HepG2 (cell line): Measurements from ENCODE around the gene PIK3R5. TPM values are rescaled to one million over a fixed set of nuclear protein-coding genes. Genes with fewer than 3 reads are reported as not detected.

Source experiments
- ATAC-seq: fragments of 200-7000 bp; cut with Tn5 transposase; 3 replicates; pipeline ENCODE4 v1.9.1; 2020; ENCODE audit warnings: mild to moderate bottlenecking, moderate library complexity
- BruUV-seq: library from RNA; stranded (reverse); fragments of 400-500 nt; replicated peaks from 2 replicates; lab custom pipeline; 2021; lab: Mats Ljungman, UMichigan
- CTCF ChIA-PET: fragments of 300-600 bp; formaldehyde crosslinking; extraction: SDS; loops from one replicate; lab custom pipeline; 2021; ENCODE audit warnings: low total read pairs, inconsistent platforms, low intra/inter-chr PET ratio; lab: Yijun Ruan, JAX
- POLR2A ChIA-PET: fragments of 350-600 bp; sonication (Branson Sonifier 250); formaldehyde crosslinking; loops from one replicate; lab custom pipeline; 2020; ENCODE audit warnings: antibody characterized with exemption, inconsistent platforms; lab: Yijun Ruan, JAX
- DNase-seq: peaks from one replicate; pipeline ENCODE4 v3.0.0-alpha.2; 2015; ENCODE audit warnings: low spot score
- FAIRE-seq: peaks from 3 replicates; lab custom pipeline; 2011; peaks lifted over from hg19 to GRCh38; lab: Jason Lieb, UNC
- H2AFZ ChIP-seq: one replicate; pipeline ENCODE4 v1.6.1; 2011; ENCODE audit warnings: low read length, inconsistent platforms
- H3K27ac ChIP-seq: fragments of 300-600 bp; 3 replicates; pipeline ENCODE4 v1.8.0; 2011; ENCODE audit warnings: mixed run types, mild to moderate bottlenecking, mixed read lengths, low read length, inconsistent platforms; ENCODE audit not compliant: insufficient read depth; ENCODE audit errors: extremely low read length
- H3K27me3 ChIP-seq, 2 experiments: fragments of 200-600 bp in 1 of 2; 2 replicates in 1 of 2; 3 replicates in 1 of 2; pipeline versions ENCODE4 v1.6.0 to v1.8.0; 2011; ENCODE audit warnings: low read length in 2 of 2, mild to moderate bottlenecking in 2 of 2, moderate library complexity in 2 of 2, inconsistent platforms in 1 of 2; ENCODE audit not compliant: insufficient read depth in 2 of 2, control insufficient read depth in 1 of 2
- H3K36me3 ChIP-seq, 2 experiments: fragments of 200-600 bp in 1 of 2; replicated peaks in 1 of 2; 2 replicates in 1 of 2; 3 replicates in 1 of 2; pipeline versions ENCODE4 v1.5.1 to v1.8.0; 2011; ENCODE audit warnings: low read length in 2 of 2, inconsistent platforms in 1 of 2; ENCODE audit not compliant: insufficient read depth in 2 of 2, control insufficient read depth in 1 of 2
- H3K4me1 ChIP-seq: 2 replicates; pipeline ENCODE4 v1.5.1; 2012; ENCODE audit warnings: low read length, inconsistent platforms; ENCODE audit not compliant: insufficient read depth
- H3K4me2 ChIP-seq: 2 replicates; pipeline ENCODE4 v1.6.0; 2011; ENCODE audit warnings: low read depth, low read length, inconsistent platforms
- H3K4me3 ChIP-seq, 3 experiments: fragments of 200-600 bp in 1 of 3; sonication (generic), shearing (Covaris generic) in 1 of 3; replicated peaks in 1 of 3; 2 replicates each; pipeline ENCODE4 v1.5.1; 2011 to 2016; ENCODE audit warnings: low read length in 3 of 3, inconsistent platforms in 2 of 3, low read depth in 2 of 3, mild to moderate bottlenecking in 2 of 3, control low read depth in 1 of 3, mixed read lengths in 1 of 3; ENCODE audit not compliant: insufficient read depth in 1 of 3
- H3K79me2 ChIP-seq: one replicate; pipeline ENCODE4 v1.6.1; 2011; ENCODE audit warnings: low read length, inconsistent platforms; ENCODE audit not compliant: insufficient read depth
- H3K9ac ChIP-seq: 2 replicates; pipeline ENCODE4 v1.6.0; 2011; ENCODE audit warnings: mild to moderate bottlenecking, low read depth, low read length, inconsistent platforms; ENCODE audit not compliant: insufficient read depth
- H3K9me3 ChIP-seq: 2 replicates; pipeline ENCODE4 v1.5.1; 2012; ENCODE audit warnings: mild to moderate bottlenecking, low read length
- H4K20me1 ChIP-seq: 2 replicates; pipeline ENCODE4 v1.6.0; 2011; ENCODE audit warnings: inconsistent platforms, mild to moderate bottlenecking, low read length, moderate library complexity; ENCODE audit not compliant: insufficient read depth
- CBFB ChIP-seq: sonication (generic); formaldehyde crosslinking; IDR thresholded peaks from 2 replicates; pipeline ENCODE4 v1.4.0; 2020; ENCODE audit warnings: missing genetic modification reagents
- CENPX ChIP-seq: sonication (generic); formaldehyde crosslinking; IDR thresholded peaks from 2 replicates; pipeline ENCODE4 v1.9.0; 2021; ENCODE audit warnings: mild to moderate bottlenecking, missing genetic modification reagents, moderate library complexity
- DR1 ChIP-seq: sonication (generic); formaldehyde crosslinking; IDR thresholded peaks from 2 replicates; pipeline ENCODE4 v1.8.0; 2021; ENCODE audit warnings: mild to moderate bottlenecking, missing genetic modification reagents, inconsistent platforms
- GFI1 ChIP-seq: sonication (generic); formaldehyde crosslinking; IDR thresholded peaks from 2 replicates; pipeline ENCODE4 v1.5.0; 2020; ENCODE audit warnings: missing genetic modification reagents, mild to moderate bottlenecking, borderline replicate concordance
- ISL2 ChIP-seq: sonication (generic); formaldehyde crosslinking; IDR thresholded peaks from 2 replicates; pipeline ENCODE4 v1.5.0; 2020; ENCODE audit warnings: missing genetic modification reagents
- MED8 ChIP-seq: sonication (generic); formaldehyde crosslinking; IDR thresholded peaks from 2 replicates; pipeline ENCODE4 v1.8.1; 2023; ENCODE audit warnings: mild to moderate bottlenecking, missing genetic modification reagents; ENCODE audit not compliant: insufficient replicate concordance
- RFX5 ChIP-seq: IDR thresholded peaks from 2 replicates; pipeline ENCODE4 v1.6.1; 2011; ENCODE audit warnings: low read depth, low read length, improper control_type of control experiment
- SAFB2 ChIP-seq: sonication (generic); formaldehyde crosslinking; IDR thresholded peaks from 2 replicates; pipeline ENCODE4 v1.5.1; 2020; ENCODE audit warnings: missing genetic modification reagents, low read depth, mild to moderate bottlenecking, borderline replicate concordance
- SNAPC2 ChIP-seq: sonication (generic); formaldehyde crosslinking; IDR thresholded peaks from 2 replicates; pipeline ENCODE4 v1.8.1; 2022; ENCODE audit warnings: mild to moderate bottlenecking, missing genetic modification reagents
- TBP ChIP-seq: sonication (generic); formaldehyde crosslinking; IDR thresholded peaks from 2 replicates; pipeline ENCODE4 v1.5.0; 2020; ENCODE audit warnings: missing genetic modification reagents
- U2AF2 ChIP-seq: fragments of 200-400 bp; formaldehyde crosslinking; IDR thresholded peaks from 2 replicates; pipeline ENCODE4 v1.6.1; 2017; ENCODE audit warnings: low read depth, mild to moderate bottlenecking, low read length
- ZBTB1 ChIP-seq: sonication (generic); formaldehyde crosslinking; IDR thresholded peaks from 2 replicates; pipeline ENCODE4 v1.4.0; 2020; ENCODE audit warnings: missing genetic modification reagents, borderline replicate concordance
- ZNF337 ChIP-seq: sonication (generic); formaldehyde crosslinking; IDR thresholded peaks from 2 replicates; pipeline ENCODE4 v1.5.1; 2020; ENCODE audit warnings: missing genetic modification reagents, low read depth, mild to moderate bottlenecking, borderline replicate concordance
- ZNF367 ChIP-seq: sonication (generic); formaldehyde crosslinking; IDR thresholded peaks from 2 replicates; pipeline ENCODE4 v1.4.0; 2020; ENCODE audit warnings: missing genetic modification reagents, borderline replicate concordance
- ZNF546 ChIP-seq: sonication (generic); formaldehyde crosslinking; conservative IDR thresholded peaks from 2 replicates; pipeline ENCODE4 v1.8.1; 2023; ENCODE audit warnings: mild to moderate bottlenecking, missing genetic modification reagents
- ZNF605 ChIP-seq: sonication (generic); formaldehyde crosslinking; IDR thresholded peaks from 2 replicates; pipeline ENCODE4 v1.8.0; 2022; ENCODE audit warnings: mild to moderate bottlenecking, missing genetic modification reagents
- ZNF737 ChIP-seq: sonication (generic); formaldehyde crosslinking; IDR thresholded peaks from 2 replicates; pipeline ENCODE4 v1.5.0; 2020; ENCODE audit warnings: missing genetic modification reagents, mild to moderate bottlenecking, borderline replicate concordance
- ZNF747 ChIP-seq: sonication (generic); formaldehyde crosslinking; IDR thresholded peaks from 2 replicates; pipeline ENCODE4 v1.8.1; 2023; ENCODE audit warnings: missing genetic modification reagents, mild to moderate bottlenecking, borderline replicate concordance
- ZNF780A ChIP-seq: sonication (generic); formaldehyde crosslinking; IDR thresholded peaks from 2 replicates; pipeline ENCODE4 v1.8.0; 2022; ENCODE audit warnings: mild to moderate bottlenecking, missing genetic modification reagents, moderate library complexity
- ZNF788 ChIP-seq: sonication (generic); formaldehyde crosslinking; IDR thresholded peaks from 2 replicates; pipeline ENCODE4 v1.5.0; 2020; ENCODE audit warnings: mild to moderate bottlenecking, missing genetic modification reagents, borderline replicate concordance
- WGBS: methylation state at CpG from one replicate; pipeline ENCODE4 v1.1.6; 2017; ENCODE audit warnings: low lambda C conversion rate; 5-methylcytosine and 5-hydroxymethylcytosine counted together
- in situ Hi-C: cut with HindIII; loops from 2 replicates; pipeline ENCODE4 v1.10.0; 2017; ENCODE audit warnings: low pct_unique_long_range_greater_than_20kb; ENCODE audit not compliant: extremely low pct_ligation_motif_present
- intact Hi-C: fragments of 100-400 bp; cut with micrococcal nuclease; formaldehyde crosslinking; loops from one replicate; pipeline ENCODE4 v1.10.0; 2022; ENCODE audit not compliant: unreplicated experiment
- polyA plus RNA-seq, 8 experiments: library from polyadenylated mRNA; depleted of rRNA in 3 of 8; stranded (reverse) in 7 of 8; unstranded in 1 of 8; fragments of >200 nt; fragmentation: Illumina TruSeq in 4 of 8; extraction: Trizol in 4 of 8; gene quantifications; 2 replicates each; pipeline versions ENCODE4 v1.2.1 to v1.2.3, GENCODE V29; 2011 to 2016; ENCODE audit warnings: low read depth in 4 of 8, missing spikeins in 1 of 8, mixed read lengths in 1 of 8; ENCODE audit not compliant: insufficient read depth in 1 of 8
- total RNA-seq, 5 experiments: library from RNA; depleted of rRNA; stranded (reverse); fragments of >200 nt; fragmentation: Illumina TruSeq; extraction: Trizol; gene quantifications; 2 replicates each; pipeline ENCODE4 v1.2.3, GENCODE V29; 2016; ENCODE audit warnings: low read depth in 1 of 5
- TF ChIP-seq, protein P1 (sequence below): sonication (generic); formaldehyde crosslinking; IDR thresholded peaks from 2 replicates; pipeline ENCODE4 v1.5.0; 2020; ENCODE audit warnings: mild to moderate bottlenecking, missing genetic modification reagents, moderate library complexity
- TF ChIP-seq, protein P2 (sequence below): sonication (generic); formaldehyde crosslinking; IDR thresholded peaks from 2 replicates; pipeline ENCODE4 v1.5.0; 2020; ENCODE audit warnings: missing genetic modification reagents

PIK3R5 gene
- total and polyA plus RNA-seq, 2 of the 13 experiments (the other 11 are each of a cell fraction or from before 2014, with no cell fraction given), result not detected

DNA sequence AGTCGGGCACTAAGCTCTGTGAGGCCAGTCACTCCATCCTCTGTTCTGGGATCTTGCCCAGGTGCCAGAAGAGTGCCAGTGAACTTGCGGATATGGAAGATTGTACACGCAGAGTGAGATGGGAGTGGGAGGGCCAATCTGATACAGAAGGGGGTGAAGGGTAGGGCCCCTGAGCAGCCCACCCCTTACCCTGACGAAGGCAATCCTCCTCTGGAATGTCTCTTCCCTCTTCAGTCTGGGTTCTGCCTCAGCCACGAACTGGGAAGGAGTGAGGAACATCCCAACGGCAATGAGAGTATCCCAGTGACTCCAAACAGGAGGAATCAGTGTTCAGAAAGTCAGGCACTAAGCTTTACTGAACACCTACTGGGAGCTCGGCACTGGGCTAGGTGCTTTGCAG lies 86.1 kb downstream of the PIK3R5 start (continued):
- no peak for TF ChIP-seq ZNF337 (CRISPR knock-in tag)
- TF ChIP-seq ZNF788 (CRISPR knock-in tag), result no peak
- TF ChIP-seq SNAPC2 (CRISPR knock-in tag), result no peak
- TF ChIP-seq ZNF546 (CRISPR knock-in tag), result no peak
- no peak for TF ChIP-seq CENPX
- no peak for TF ChIP-seq SAFB2 (CRISPR knock-in tag)
- TF ChIP-seq ZNF747 (CRISPR knock-in tag), result no peak
- TF ChIP-seq MED8 (CRISPR knock-in tag), result no peak
- TF ChIP-seq, all 625 proteins: peak for 0

DNA sequence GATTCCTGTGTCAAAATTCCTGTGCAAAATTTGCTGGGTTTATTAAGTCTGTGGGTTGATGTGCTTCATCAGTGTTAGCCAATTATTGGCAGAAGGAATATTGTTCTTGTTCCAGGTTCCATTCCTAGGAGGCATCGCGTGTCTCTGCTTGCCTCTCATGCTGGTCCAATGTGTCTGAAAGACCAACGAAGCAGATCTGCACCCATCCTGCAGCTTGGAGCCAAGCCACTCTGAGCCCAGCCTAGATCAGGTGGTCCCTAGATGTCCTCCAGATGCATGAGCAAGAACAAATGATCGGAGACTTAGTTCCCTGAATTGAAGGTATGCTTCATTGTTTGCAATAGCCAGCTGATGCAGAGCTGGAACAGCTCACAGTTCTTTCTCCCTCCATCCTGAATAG lies 87.5 kb downstream of the PIK3R5 start:
- 24% methylated on average over 4 of the region's 4 CpGs for WGBS
- no peak overlapping the region for H3K27ac ChIP-seq
- no peaks in the 10 kb centered on the region for H4K20me1 ChIP-seq
- peaks cover 10% of the 10 kb centered on the region for H3K4me1 ChIP-seq
- POLR2A ChIA-PET, result no interaction called here
- ATAC-seq (no peak), FAIRE-seq (no peak), DNase-seq (no peak)
- no peak overlapping the region for H3K9ac ChIP-seq
- BruUV-seq, result no TSS peak
- in situ Hi-C loops (no loop called here), intact Hi-C loops (no loop called here)
- no peak overlapping the region for H3K4me2 ChIP-seq
- H3K36me3 ChIP-seq, result no peaks in the 10 kb centered on the region
- no peaks in the 10 kb centered on the region for H3K9me3 ChIP-seq
- H3K79me2 ChIP-seq, result no peaks in the 10 kb centered on the region
- CTCF ChIA-PET, result no interaction called here
- no peak overlapping the region for H2AFZ ChIP-seq
- no peak overlapping the region for H3K4me3 ChIP-seq
- peaks cover 4 to 64% of the 10 kb centered on the region in 2 experiments for H3K27me3 ChIP-seq
- TF ChIP-seq TBP (no peak), CBFB (CRISPR knock-in tag) (no peak), ZNF780A (no peak), GFI1 (CRISPR knock-in tag) (no peak), ISL2 (CRISPR knock-in tag) (no peak), DR1 (CRISPR knock-in tag) (no peak), ZNF737 (CRISPR knock-in tag) (no peak), ZNF367 (no peak), ZNF605 (CRISPR knock-in tag) (no peak), U2AF2 (no peak), ZBTB1 (no peak), RFX5 (no peak)
- TF ChIP-seq, protein P1, sequence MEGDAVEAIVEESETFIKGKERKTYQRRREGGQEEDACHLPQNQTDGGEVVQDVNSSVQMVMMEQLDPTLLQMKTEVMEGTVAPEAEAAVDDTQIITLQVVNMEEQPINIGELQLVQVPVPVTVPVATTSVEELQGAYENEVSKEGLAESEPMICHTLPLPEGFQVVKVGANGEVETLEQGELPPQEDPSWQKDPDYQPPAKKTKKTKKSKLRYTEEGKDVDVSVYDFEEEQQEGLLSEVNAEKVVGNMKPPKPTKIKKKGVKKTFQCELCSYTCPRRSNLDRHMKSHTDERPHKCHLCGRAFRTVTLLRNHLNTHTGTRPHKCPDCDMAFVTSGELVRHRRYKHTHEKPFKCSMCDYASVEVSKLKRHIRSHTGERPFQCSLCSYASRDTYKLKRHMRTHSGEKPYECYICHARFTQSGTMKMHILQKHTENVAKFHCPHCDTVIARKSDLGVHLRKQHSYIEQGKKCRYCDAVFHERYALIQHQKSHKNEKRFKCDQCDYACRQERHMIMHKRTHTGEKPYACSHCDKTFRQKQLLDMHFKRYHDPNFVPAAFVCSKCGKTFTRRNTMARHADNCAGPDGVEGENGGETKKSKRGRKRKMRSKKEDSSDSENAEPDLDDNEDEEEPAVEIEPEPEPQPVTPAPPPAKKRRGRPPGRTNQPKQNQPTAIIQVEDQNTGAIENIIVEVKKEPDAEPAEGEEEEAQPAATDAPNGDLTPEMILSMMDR, result no peak
- TF ChIP-seq, protein P2, sequence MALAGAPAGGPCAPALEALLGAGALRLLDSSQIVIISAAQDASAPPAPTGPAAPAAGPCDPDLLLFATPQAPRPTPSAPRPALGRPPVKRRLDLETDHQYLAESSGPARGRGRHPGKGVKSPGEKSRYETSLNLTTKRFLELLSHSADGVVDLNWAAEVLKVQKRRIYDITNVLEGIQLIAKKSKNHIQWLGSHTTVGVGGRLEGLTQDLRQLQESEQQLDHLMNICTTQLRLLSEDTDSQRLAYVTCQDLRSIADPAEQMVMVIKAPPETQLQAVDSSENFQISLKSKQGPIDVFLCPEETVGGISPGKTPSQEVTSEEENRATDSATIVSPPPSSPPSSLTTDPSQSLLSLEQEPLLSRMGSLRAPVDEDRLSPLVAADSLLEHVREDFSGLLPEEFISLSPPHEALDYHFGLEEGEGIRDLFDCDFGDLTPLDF (CRISPR knock-in tag), result no peak
